ENCODE data around the gene CAMK4. TPM values are rescaled to one million over a fixed set of nuclear protein-coding genes. Genes with fewer than 3 reads are reported as not detected.

Gene CAMK4
- total and polyA plus RNA-seq, 2 donors (not counting 3 experiments of a cell fraction or from before 2014, with no cell fraction given): 2.2 to 5.4 TPM

- CTCF ChIA-PET: interaction anchor here (1.0 to 7.2 kb wide), 2 partner anchors 9 to 22 kb away, joined by 3 to 64 read pairs; no protein-coding TSS in a partner anchor
- H2AFZ ChIP-seq (ENCODE audit: low read depth, low read length): no peak overlapping the region
- FAIRE-seq: no peak
- peak overlapping the region; percentile 100 for H3K4me2 ChIP-seq (ENCODE audit: insufficient read depth, low read length)
- DNase-seq (ENCODE audit: low read depth, low spot score): no peak
- no peaks in the 10 kb centered on the region for H3K27me3 ChIP-seq (ENCODE audit: control insufficient read depth in 2 of 2, insufficient read depth in 2 of 2, low read length in 2 of 2)
- H3K36me3 ChIP-seq (ENCODE audit: control insufficient read depth in 2 of 2, extremely low read depth in 1 of 2, insufficient read depth in 2 of 2, low read length in 2 of 2): peaks cover 2 to 14% of the 10 kb centered on the region in 2 experiments
- no peak overlapping the region for H3K9ac ChIP-seq (replicated peaks; ENCODE audit: extremely low read depth, insufficient read depth, low read length)
- POLR2A ChIA-PET: no interaction called here
- peaks cover 12% of the 10 kb centered on the region for H4K20me1 ChIP-seq (replicated peaks; ENCODE audit: control insufficient read depth, extremely low read depth, insufficient read depth, low read length)
- no peak overlapping the region for H3K27ac ChIP-seq (ENCODE audit: insufficient read depth, low read depth, low read length)
- intact Hi-C loops (cut with micrococcal nuclease) (no loop called here), dilution Hi-C loops (cut with MboI; ENCODE audit: extremely low pct_ligation_motif_present, low sequenced_read_pairs) (no loop called here)
- peaks cover 81% of the 10 kb centered on the region for H3K79me2 ChIP-seq (ENCODE audit: control insufficient read depth, insufficient read depth, low read length)
- H3K4me3 ChIP-seq (replicated peaks in 1 of 3; ENCODE audit: insufficient read depth in 1 of 3, low read depth in 1 of 3, low read length in 3 of 3): peak overlapping the region in 1 of 3 experiments; percentile 97
- TF ChIP-seq POLR2AphosphoS5 (IDR thresholded peaks at IDR 0.05; ENCODE audit: insufficient read depth, low read depth, low read length) (no peak), MYC (IDR thresholded peaks at IDR 0.05; ENCODE audit: low read depth, low read length) (no peak), JUN (IDR thresholded peaks at IDR 0.05; ENCODE audit: borderline replicate concordance, insufficient read depth, insufficient read length, low read depth) (no peak)
- peaks cover 33% of the 10 kb centered on the region for H3K4me1 ChIP-seq (ENCODE audit: control insufficient read depth, extremely low read depth, insufficient read depth, low read length)
- no peaks in the 10 kb centered on the region for H3K9me1 ChIP-seq (replicated peaks; ENCODE audit: control insufficient read depth, extremely low read depth, insufficient read depth, low read length)
- H3K9me3 ChIP-seq (replicated peaks; ENCODE audit: control insufficient read depth, insufficient read depth, low read length): no peaks in the 10 kb centered on the region
- BruUV-seq (replicated peaks): no TSS peak
These were observed 284.9 kb downstream of the CAMK4 start for GRCh38 chr5:111509119-111509518.

- FAIRE-seq (peak; percentile 77), DNase-seq (ENCODE audit: low read depth, low spot score) (peak; percentile 69)
- no peak for TF ChIP-seq EZH2 (IDR thresholded peaks at IDR 0.05; ENCODE audit: borderline replicate concordance, low read depth, low read length, severe bottlenecking)
- no peak for TF ChIP-seq GATA2 (IDR thresholded peaks at IDR 0.05; ENCODE audit: insufficient read depth, insufficient read length, low read depth, low read length)
- no peak for TF ChIP-seq MAX (IDR thresholded peaks at IDR 0.05; ENCODE audit: insufficient read depth, insufficient read length)
- TF ChIP-seq POLR2A (IDR thresholded peaks at IDR 0.05; ENCODE audit: low read depth, low read length): no peak
- no peak for TF ChIP-seq JUN (IDR thresholded peaks at IDR 0.05; ENCODE audit: borderline replicate concordance, insufficient read depth, insufficient read length, low read depth)
- peak; percentile 66 for TF ChIP-seq FOS (IDR thresholded peaks at IDR 0.05; ENCODE audit: borderline replicate concordance, insufficient read depth, low read length)
- peak; percentile 22 for TF ChIP-seq POLR2AphosphoS5 (IDR thresholded peaks at IDR 0.05; ENCODE audit: insufficient read depth, low read depth, low read length)
- Histone ChIP-seq H3K9me3 (replicated peaks; ENCODE audit: control insufficient read depth, insufficient read depth, low read length) (no peaks in the 10 kb centered on the region), H4K20me1 (replicated peaks; ENCODE audit: control insufficient read depth, extremely low read depth, insufficient read depth, low read length) (peaks cover 8% of the 10 kb centered on the region), H3K4me3 (replicated peaks in 1 of 3; ENCODE audit: insufficient read depth in 1 of 3, low read depth in 1 of 3, low read length in 3 of 3) (peak overlapping the region; percentile 72 to 97 (median 81)), H3K9ac (replicated peaks; ENCODE audit: extremely low read depth, insufficient read depth, low read length) (peak overlapping the region; percentile 97), H3K36me3 (ENCODE audit: control insufficient read depth in 2 of 2, extremely low read depth in 1 of 2, insufficient read depth in 2 of 2, low read length in 2 of 2) (peaks cover 0 to 4% of the 10 kb centered on the region in 2 experiments), H2AFZ (ENCODE audit: low read depth, low read length) (no peak overlapping the region), H3K9me1 (replicated peaks; ENCODE audit: control insufficient read depth, extremely low read depth, insufficient read depth, low read length) (no peaks in the 10 kb centered on the region), H3K4me2 (ENCODE audit: insufficient read depth, low read length) (peak overlapping the region; percentile 100), H3K27me3 (ENCODE audit: control insufficient read depth in 2 of 2, insufficient read depth in 2 of 2, low read length in 2 of 2) (no peaks in the 10 kb centered on the region), H3K4me1 (ENCODE audit: control insufficient read depth, extremely low read depth, insufficient read depth, low read length) (peaks cover 33% of the 10 kb centered on the region), H3K27ac (ENCODE audit: insufficient read depth, low read depth, low read length) (peak overlapping the region; percentile 95), H3K79me2 (ENCODE audit: control insufficient read depth, insufficient read depth, low read length) (peaks cover 60% of the 10 kb centered on the region)
- ChIA-PET CTCF (interaction anchor here (0.9 to 7.2 kb wide), 5 partner anchors 20 to 635 kb away, joined by 3 to 64 read pairs (median 4); no protein-coding TSS in a partner anchor), POLR2A (interaction anchor here (1.5 kb wide), 1 partner anchor 246 kb away, joined by 5 read pairs; the partner anchor contains the start of gene NREP)
- dilution Hi-C loops (cut with MboI; ENCODE audit: extremely low pct_ligation_motif_present, low sequenced_read_pairs): no loop called here
- TSS peak; percentile 43 for BruUV-seq (replicated peaks)
- intact Hi-C loops (cut with micrococcal nuclease): loop anchor here (5.0 to 10.0 kb wide), 4 partner anchors 419 to 906 kb away; partner anchors contain the start of genes EPB41L4A and WDR36
These were observed 287.1 kb downstream of the CAMK4 start for GRCh38 chr5:111511174-111511830.
